SIG-M5 treated with dmso at 0.1 percent for 504 hours (cell line): ENCODE data around the gene ZBTB24.

Experiments
- DNase-seq: peaks from one replicate; lab custom pipeline; 2025; ENCODE audit not compliant: unreplicated experiment; lab: John Stamatoyannopoulos, UW

ZBTB24 gene

GRCh38 chr6:109429496-109429895 is 53.5 kb downstream of the ZBTB24 start:
- DNase-seq: no peak

GRCh38 chr6:109428889-109429477 is 54.0 kb downstream of the ZBTB24 start:
- no peak for DNase-seq

GRCh38 chr6:109424946-109425345 is 58.1 kb downstream of the ZBTB24 start:
- DNase-seq: no peak

- DNase-seq: no peak
Measured at GRCh38 chr6:109421184-109421583, 61.8 kb downstream of the ZBTB24 start.

- no peak for DNase-seq
Measured at GRCh38 chr6:109420751-109421150, 62.3 kb downstream of the ZBTB24 start.

GRCh38 chr6:109417646-109418045 is 65.4 kb downstream of the ZBTB24 start:
- DNase-seq: no peak
